MM.1S (cell line): ENCODE results near the gene SAMD3.
"Not testable (repeated sequence)": the region's sequence is repeated elsewhere in the genome, so short reads cannot be mapped to it uniquely, and the experiment has no call there.

Experiments
- CTCF ChIP-seq: fragments of 300-600 bp; sonication (generic); IDR thresholded peaks from 2 replicates; pipeline ENCODE4 v1.5.1; 2016; ENCODE audit warnings: antibody characterized with exemption, low read length, mixed read lengths
- EZH2 ChIP-seq: fragments of 300-600 bp; sonication (generic); optimal IDR thresholded peaks from 2 replicates; pipeline ENCODE3; 2017; ENCODE audit warnings: low read depth, mild to moderate bottlenecking, antibody characterized with exemption, low read length, mixed read lengths
- EZH2phosphoT487 ChIP-seq: fragments of 300-600 bp; sonication (generic); IDR thresholded peaks from 2 replicates; pipeline ENCODE4 v1.6.1; 2018; ENCODE audit warnings: antibody characterized with exemption, low read length

GRCh38 chr6:130194434-130194833, 28.3 kb downstream of the SAMD3 start:
- not testable (repeated sequence) for TF ChIP-seq CTCF, EZH2, EZH2phosphoT487
